Uterus (tissue), 2 donors: ENCODE results near the gene DNMT3A.

Experiments used
- POLR2A ChIP-seq, 2 donors: fragments of 450-650 bp; IDR thresholded peaks; one replicate each; pipeline ENCODE4 v1.6.1; 2016; ENCODE audit warnings: antibody characterized with exemption in 2 of 2, mild to moderate bottlenecking in 1 of 2, moderate library complexity in 1 of 2
- TF ChIP-seq, protein P1 (sequence below), 4 experiments: fragments of 200-600 bp in 2 of 4; fragments of 450-650 bp in 2 of 4; sonication (generic) in 2 of 4; IDR thresholded peaks; one replicate each; pipeline ENCODE4 v1.5.1; 2016 to 2019; ENCODE audit warnings: antibody characterized with exemption in 4 of 4, mild to moderate bottlenecking in 2 of 4, moderate library complexity in 1 of 4

- no peak for TF ChIP-seq POLR2A (IDR thresholded peaks at IDR 0.05)
- TF ChIP-seq, protein P1, sequence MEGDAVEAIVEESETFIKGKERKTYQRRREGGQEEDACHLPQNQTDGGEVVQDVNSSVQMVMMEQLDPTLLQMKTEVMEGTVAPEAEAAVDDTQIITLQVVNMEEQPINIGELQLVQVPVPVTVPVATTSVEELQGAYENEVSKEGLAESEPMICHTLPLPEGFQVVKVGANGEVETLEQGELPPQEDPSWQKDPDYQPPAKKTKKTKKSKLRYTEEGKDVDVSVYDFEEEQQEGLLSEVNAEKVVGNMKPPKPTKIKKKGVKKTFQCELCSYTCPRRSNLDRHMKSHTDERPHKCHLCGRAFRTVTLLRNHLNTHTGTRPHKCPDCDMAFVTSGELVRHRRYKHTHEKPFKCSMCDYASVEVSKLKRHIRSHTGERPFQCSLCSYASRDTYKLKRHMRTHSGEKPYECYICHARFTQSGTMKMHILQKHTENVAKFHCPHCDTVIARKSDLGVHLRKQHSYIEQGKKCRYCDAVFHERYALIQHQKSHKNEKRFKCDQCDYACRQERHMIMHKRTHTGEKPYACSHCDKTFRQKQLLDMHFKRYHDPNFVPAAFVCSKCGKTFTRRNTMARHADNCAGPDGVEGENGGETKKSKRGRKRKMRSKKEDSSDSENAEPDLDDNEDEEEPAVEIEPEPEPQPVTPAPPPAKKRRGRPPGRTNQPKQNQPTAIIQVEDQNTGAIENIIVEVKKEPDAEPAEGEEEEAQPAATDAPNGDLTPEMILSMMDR (IDR thresholded peaks at IDR 0.05) = no peak
Observed at GRCh38 chr2:25194576-25195122, 147.1 kb downstream of the DNMT3A start.
